ENCODE data around the gene KCNJ6. TPM values are rescaled to one million over a fixed set of nuclear protein-coding genes. Genes with fewer than 3 reads are reported as not detected.
A peak's percentile ranks its signal among the peaks of the same experiment; 100 is the strongest.
"Not testable (repeated sequence)": the region's sequence is repeated elsewhere in the genome, so short reads cannot be mapped to it uniquely, and the experiment has no call there.

The KCNJ6 gene
- polyA plus RNA-seq, 3 donors, result 0.19 to 0.36 (median 0.25) TPM

DNA sequence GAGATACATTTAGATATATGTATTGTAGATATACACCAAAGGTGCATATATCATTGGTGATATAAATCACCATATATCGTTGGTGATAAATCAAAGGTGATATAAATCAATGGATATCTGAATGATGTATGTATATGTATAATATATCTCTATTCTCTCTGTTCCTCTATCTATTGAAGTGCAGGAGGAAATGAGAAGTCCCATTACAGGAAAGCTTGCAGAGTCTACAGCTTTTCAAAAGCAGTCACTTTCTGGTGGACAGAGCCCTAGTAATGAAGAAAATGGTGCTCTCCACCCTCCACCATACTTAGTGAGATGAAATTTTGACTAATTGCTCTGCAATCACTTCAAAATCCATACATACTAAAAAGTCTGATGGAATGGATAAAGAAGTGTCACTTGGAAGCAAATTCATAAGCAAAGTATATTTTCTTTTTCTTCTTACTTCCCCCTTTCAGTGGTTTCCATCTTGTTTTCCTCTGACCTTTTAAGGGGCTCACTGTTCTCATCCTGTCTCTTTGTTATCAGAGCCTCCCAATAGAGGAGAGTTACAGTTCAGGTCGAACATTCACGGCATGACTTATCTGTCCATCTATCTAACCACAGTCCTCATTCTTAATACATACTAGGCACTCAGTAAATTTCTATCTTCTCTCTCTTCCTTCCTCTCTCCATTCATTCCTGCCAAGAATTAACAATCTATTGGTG lies 227.2 kb downstream of the KCNJ6 start:
- DNase-seq (ENCODE audit: low read depth in 3 of 3, low spot score in 2 of 3), result no peak

GRCh38 chr21:37686991-37687810 lies 229.1 kb downstream of the KCNJ6 start:
- DNase-seq (ENCODE audit: low read depth in 3 of 3, low spot score in 2 of 3), result no peak

GRCh38 chr21:37684547-37684946 lies 231.7 kb downstream of the KCNJ6 start:
- no peak for DNase-seq (ENCODE audit: low read depth in 3 of 3, low spot score in 2 of 3)

DNA sequence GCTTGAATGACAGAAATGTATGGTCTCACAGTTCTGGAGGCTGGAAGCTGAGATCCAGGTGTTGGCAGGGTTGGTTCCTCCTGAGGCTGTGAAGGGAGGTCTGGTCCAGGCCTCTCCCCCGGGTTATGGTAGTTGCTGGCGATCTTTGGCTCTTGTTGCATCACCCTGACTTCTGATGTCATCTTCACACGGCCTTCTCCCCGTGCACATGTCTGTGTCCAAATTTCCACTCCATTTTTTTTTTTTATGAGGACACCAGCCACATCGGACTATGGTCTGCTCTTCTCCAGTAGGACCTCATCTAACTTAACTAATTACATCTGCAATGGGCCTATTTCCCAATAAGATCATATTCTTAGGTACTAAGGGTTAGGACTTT lies 232.2 kb downstream of the KCNJ6 start:
- DNase-seq (ENCODE audit: low read depth in 3 of 3, low spot score in 2 of 3), result no peak

DNA sequence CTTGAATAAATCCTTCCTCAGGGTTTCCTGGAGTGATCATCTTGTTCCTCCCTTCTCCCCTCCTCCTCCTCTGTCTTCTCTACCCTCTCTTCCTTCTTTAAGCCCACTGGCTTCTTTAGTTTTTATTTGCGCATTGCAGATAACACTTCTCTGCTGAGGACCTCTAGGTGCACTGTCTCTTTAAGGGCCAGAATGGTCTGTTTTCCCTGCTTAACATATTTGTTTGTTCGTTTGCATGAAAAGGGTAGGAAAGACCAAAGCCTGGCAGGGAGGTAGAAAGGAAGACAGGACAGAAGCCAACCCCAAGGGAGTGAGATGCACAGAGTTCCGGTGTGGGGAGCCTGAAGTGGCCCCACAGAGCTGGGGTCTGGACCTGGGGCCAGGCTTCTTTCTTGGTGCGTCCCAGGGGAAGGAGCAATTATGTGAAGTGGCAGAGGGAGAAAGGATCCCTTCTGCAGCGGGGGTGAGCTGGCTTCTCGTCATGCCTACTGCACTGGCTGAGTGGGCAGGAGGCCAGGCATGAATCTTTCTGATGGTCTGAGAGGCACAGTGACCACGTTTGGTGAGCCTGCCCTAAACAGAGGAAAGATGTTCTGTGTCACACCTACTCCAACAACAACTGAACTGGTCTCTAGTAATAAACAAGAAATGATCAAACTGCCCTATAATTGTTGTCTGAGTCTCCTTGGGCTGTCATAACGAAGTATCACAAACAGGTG lies 232.7 kb downstream of the KCNJ6 start:
- no peak for DNase-seq (ENCODE audit: low read depth in 3 of 3, low spot score in 2 of 3)

DNA sequence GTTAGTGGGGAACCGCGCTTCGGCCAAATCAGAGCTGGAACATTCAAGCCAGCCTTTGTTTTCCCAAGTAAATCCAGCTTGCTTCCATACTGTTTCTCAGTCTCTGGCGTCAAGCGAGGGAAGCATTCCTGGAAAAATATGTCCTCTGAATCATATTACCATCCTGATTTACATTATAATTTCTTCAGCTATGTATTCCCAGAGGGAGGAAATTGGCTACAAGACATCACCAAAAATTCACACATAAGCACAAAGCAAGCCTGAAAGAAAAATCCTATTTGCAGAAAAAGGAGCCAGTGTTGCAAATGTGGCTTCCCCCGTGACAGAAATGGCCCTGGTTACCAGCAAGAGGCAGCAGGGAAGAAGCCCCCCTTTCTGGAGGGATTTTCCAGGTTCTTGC lies 233.3 kb downstream of the KCNJ6 start:
- DNase-seq (ENCODE audit: low read depth in 3 of 3, low spot score in 2 of 3), result no peak

DNA sequence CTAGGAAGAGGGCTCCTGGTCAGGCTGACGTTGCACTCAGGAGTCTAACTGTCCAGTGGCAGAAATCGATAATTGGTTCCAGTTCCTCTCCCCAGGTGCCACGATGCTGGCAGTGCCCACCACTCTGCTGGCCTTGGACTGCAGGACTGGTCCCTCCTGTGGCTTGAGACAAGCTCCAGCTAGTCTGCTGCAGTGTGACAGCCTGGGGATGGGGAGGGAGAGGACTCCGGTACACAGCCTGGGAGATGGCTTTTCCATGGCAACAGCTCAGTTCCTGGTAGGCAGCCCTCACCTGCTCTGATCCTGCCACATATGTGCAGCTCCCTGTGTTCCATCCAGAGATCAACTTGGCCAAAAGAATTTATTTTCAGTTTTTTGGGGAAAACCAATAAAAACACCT lies 239.3 kb downstream of the KCNJ6 start:
- DNase-seq (ENCODE audit: low read depth in 3 of 3, low spot score in 2 of 3), result no peak

GRCh38 chr21:37675202-37675801 lies 241.0 kb downstream of the KCNJ6 start:
- peak in 1 of 3 donors; percentile 25 for DNase-seq (ENCODE audit: low read depth in 3 of 3, low spot score in 2 of 3)

GRCh38 chr21:37673801-37674575 lies 242.3 kb downstream of the KCNJ6 start:
- no peak for DNase-seq (ENCODE audit: low read depth in 3 of 3, low spot score in 2 of 3)

DNA sequence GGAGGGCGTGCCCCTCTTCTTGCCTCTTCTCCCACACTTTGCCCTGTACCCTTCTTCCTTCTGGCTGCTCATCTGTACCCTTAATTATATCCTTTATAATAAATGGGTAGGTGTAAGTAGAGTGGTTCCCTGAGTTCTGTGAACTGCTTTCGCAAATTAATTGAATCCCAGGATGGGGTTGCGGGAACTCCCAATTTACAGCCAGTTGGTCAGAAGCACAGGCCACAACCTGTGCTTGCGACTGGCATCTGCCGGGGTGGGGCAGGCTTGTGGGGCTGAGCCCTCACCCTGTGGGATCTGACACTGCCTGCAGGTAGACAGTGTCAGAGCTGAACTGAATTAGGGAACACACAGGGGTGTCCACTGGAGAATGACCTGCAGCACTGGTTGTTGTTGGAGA lies 244.9 kb downstream of the KCNJ6 start:
- no peak for DNase-seq (ENCODE audit: low read depth in 3 of 3, low spot score in 2 of 3)

DNA sequence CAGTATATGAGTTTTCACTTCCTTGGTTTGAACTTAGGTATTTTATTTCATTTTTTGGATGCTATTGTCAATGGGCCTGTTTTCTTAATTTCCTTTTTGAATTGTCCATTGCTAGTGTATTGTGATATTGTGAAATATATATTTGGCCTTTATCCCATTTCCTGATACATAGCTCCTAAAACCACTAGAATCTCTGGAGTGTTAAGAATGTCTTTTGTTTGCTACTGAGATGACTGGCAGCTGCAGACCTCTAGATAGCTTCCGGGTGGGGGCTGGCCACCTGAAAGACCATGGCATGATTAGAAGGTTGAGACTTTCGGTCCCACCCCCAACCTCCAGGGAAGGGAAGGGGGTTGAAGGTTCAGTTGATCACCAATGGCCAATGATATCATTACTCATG lies 245.4 kb downstream of the KCNJ6 start:
- no peak for DNase-seq (ENCODE audit: low read depth in 3 of 3, low spot score in 2 of 3)

DNA sequence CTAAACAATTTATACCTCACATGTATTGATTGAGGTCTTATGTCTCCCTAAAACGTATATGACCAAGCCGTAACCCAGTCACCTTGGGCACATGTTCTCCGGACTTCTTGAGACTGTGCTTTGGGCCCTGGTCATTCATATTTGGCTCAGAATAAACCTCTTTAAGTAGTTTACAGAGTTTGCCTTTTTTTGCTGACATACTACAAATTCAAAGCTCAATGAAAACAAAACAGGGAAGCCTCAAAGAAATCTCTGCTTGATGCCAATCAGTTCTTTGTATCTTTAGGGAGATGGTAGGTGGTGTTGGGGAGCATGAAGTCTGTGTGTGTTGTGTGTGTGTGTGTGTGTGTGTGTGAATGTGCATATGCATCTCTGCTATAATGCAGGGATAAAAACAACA lies 247.0 kb downstream of the KCNJ6 start:
- DNase-seq (ENCODE audit: low read depth in 3 of 3, low spot score in 2 of 3), result no peak

DNA sequence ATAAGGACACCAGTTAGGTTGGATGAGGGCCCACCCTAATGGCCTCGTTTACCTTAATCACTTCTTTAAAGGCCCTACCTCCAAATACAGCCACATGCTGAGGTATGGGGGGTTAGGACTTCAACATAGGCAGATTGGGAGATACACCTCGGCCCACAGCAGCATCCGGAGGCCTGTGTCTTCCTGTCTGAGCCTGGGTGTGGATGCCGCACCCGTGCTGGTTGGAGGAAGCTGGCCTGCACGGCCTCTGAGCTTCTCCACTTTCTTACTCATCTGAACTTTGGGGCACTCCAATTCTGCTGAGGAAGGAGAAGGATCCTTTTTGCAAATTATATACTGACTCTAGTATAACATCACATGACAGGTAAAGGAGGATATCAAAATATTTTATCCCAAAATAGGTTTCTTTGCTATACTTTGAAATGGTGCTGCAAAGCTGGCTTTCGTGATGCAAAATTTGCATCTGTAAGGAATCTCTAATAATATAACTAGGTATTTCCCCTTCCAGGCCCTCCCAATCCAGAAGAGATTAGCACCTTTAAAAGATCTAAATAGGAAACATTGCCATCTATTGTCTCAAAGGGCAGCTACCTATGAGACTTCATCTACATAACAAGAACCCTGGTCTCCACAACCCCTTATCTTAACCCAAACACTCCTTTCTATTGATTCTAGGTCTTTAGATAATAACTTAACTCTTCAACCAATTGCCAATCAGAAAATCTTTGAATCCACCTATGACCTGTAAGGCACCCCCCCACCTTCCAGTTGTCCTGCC lies 247.6 kb downstream of the KCNJ6 start:
- DNase-seq (ENCODE audit: low read depth in 3 of 3, low spot score in 2 of 3), result no peak

DNA sequence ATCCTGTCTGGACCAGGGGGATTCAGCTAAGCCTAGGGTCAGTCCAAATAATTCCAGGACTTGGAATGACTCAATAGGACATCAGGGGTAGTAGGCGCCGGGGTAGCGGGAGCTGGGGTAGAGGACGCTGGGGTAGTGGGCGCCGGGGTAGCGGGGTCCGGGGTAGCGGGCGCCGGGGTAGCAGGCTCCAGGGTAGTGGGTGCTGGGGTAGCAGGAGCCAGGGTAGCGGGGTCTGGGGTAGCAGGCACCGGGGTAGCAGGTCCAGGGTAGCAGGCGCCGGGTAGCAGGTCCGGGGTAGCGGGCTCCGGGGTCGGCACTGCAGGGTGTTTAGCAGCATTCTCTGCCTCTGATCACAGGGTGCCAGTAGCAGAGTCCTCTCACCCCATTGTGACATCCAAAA lies 248.9 kb downstream of the KCNJ6 start:
- DNase-seq (ENCODE audit: low read depth in 3 of 3, low spot score in 2 of 3), result no peak

GRCh38 chr21:37665230-37666024 lies 250.8 kb downstream of the KCNJ6 start:
- no peak for DNase-seq (ENCODE audit: low read depth in 3 of 3, low spot score in 2 of 3)

GRCh38 chr21:37662227-37662626 lies 254.0 kb downstream of the KCNJ6 start:
- DNase-seq (ENCODE audit: low read depth in 3 of 3, low spot score in 2 of 3), result not testable (repeated sequence)

DNA sequence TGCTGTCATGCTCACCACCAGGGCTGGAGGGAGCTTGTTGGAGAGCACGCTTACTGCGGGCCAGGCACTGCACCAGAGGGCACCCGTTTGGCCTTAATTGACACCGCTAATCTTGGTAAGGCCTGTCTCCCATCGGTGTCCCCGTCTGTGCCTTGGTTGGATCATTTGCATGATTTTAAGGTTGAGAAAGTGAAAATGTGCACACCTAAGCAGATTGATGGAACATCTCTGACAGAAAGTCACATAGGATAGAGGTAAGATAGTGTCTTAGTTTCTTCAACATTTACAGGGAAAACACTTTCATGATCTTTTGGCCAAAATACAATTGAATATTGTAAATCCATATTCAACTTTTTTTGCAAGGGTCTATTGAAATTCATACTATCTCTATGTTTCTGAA lies 255.5 kb downstream of the KCNJ6 start:
- DNase-seq (ENCODE audit: low read depth in 3 of 3, low spot score in 2 of 3), result no peak

DNA sequence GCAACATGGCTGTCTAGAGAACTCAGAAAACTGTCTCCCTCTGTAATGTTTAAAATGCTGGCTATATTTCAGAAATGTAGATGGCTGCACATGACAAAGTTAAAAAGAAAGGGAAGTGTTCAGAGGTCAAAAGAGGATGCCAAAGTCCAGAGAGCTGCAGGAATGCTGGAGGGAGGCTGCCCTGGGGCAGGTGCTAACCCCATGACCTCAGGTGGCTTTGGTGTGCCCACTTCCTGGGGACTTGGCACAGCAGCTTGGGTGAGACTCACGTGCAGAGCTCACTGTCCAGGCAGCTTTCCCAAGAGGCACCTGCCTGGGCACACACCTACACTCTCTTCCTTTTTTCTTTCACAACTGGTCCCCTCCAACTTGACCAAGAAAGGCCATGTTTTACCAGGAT lies 256.4 kb downstream of the KCNJ6 start:
- DNase-seq (ENCODE audit: low read depth in 3 of 3, low spot score in 2 of 3), result no peak
